ENCODE data around the gene APEH.
A peak's percentile ranks its signal among the peaks of the same experiment; 100 is the strongest.

Gene APEH

GRCh38 chr3:49700014-49700413 is 25.9 kb downstream of the APEH start:
- Mint-ChIP-seq H3K27me3 (ENCODE audit: low read depth, poor library complexity) (no peaks in the 10 kb centered on the region), H3K4me1 (no peaks in the 10 kb centered on the region), H3K9me3 (no peaks in the 10 kb centered on the region), H3K36me3 (ENCODE audit: low read depth) (no peaks in the 10 kb centered on the region), H3K27ac (peak overlapping the region; percentile 43), H3K4me3 (no peak overlapping the region)
- DNase-seq: no peak
- TF ChIP-seq CTCF (IDR thresholded peaks at IDR 0.05): no peak

- Mint-ChIP-seq H3K36me3 (ENCODE audit: low read depth) (no peaks in the 10 kb centered on the region), H3K4me1 (no peaks in the 10 kb centered on the region), H3K9me3 (no peaks in the 10 kb centered on the region), H3K27ac (peak overlapping the region; percentile 48), H3K4me3 (no peak overlapping the region), H3K27me3 (ENCODE audit: low read depth, poor library complexity) (no peaks in the 10 kb centered on the region)
- TF ChIP-seq CTCF (IDR thresholded peaks at IDR 0.05): no peak
- no peak for DNase-seq
Measured at GRCh38 chr3:49700453-49701128, 26.4 kb downstream of the APEH start.

- H3K4me3 Mint-ChIP-seq: no peak overlapping the region
- H3K27me3 Mint-ChIP-seq (ENCODE audit: low read depth, poor library complexity): no peaks in the 10 kb centered on the region
- peak; percentile 43 for DNase-seq
- no peaks in the 10 kb centered on the region for H3K4me1 Mint-ChIP-seq
- H3K36me3 Mint-ChIP-seq (ENCODE audit: low read depth): no peaks in the 10 kb centered on the region
- no peak overlapping the region for H3K27ac Mint-ChIP-seq
- TF ChIP-seq CTCF (IDR thresholded peaks at IDR 0.05): peak; percentile 48
- H3K9me3 Mint-ChIP-seq: no peaks in the 10 kb centered on the region
Measured at GRCh38 chr3:49701388-49702077, 27.4 kb downstream of the APEH start.

GRCh38 chr3:49702672-49703071 is 28.5 kb downstream of the APEH start:
- TF ChIP-seq CTCF (IDR thresholded peaks at IDR 0.05): no peak
- Mint-ChIP-seq H3K36me3 (ENCODE audit: low read depth) (no peaks in the 10 kb centered on the region), H3K4me1 (peaks cover 8% of the 10 kb centered on the region), H3K4me3 (no peak overlapping the region), H3K9me3 (no peaks in the 10 kb centered on the region), H3K27ac (no peak overlapping the region), H3K27me3 (ENCODE audit: low read depth, poor library complexity) (no peaks in the 10 kb centered on the region)
- DNase-seq: no peak

- Mint-ChIP-seq H3K27ac (no peak overlapping the region), H3K9me3 (no peaks in the 10 kb centered on the region), H3K4me3 (no peak overlapping the region), H3K36me3 (ENCODE audit: low read depth) (peaks cover 3% of the 10 kb centered on the region), H3K27me3 (ENCODE audit: low read depth, poor library complexity) (no peaks in the 10 kb centered on the region), H3K4me1 (peaks cover 10% of the 10 kb centered on the region)
- DNase-seq: peak; percentile 67
- peak; percentile 85 for TF ChIP-seq CTCF (IDR thresholded peaks at IDR 0.05)
Measured at GRCh38 chr3:49703443-49703927, 29.3 kb downstream of the APEH start.

Data from nephron progenitor cell (in vitro differentiated cells).